Measurements from ENCODE around the gene LDB3.

LDB3 gene

GRCh38 chr10:86709396-86710185 is 41.3 kb downstream of the LDB3 start:
- Histone ChIP-seq H3K9ac (ENCODE audit: low read length in 5 of 5) (no peak overlapping the region), H3K27ac (ENCODE audit: low read depth, low read length) (no peak overlapping the region), H3K4me3 (ENCODE audit: low read depth in 1 of 5, low read length in 5 of 5) (no peak overlapping the region), H3K9me3 (ENCODE audit: control insufficient read depth in 5 of 5, low read length in 5 of 5) (no peaks in the 10 kb centered on the region), H3K4me1 (ENCODE audit: control insufficient read depth in 5 of 5, insufficient read depth in 5 of 5, low read length in 5 of 5) (peaks cover 0 to 16% (median 14%) of the 10 kb centered on the region in 5 donors), H3K36me3 (ENCODE audit: control insufficient read depth in 5 of 5, insufficient read depth in 5 of 5, low read length in 5 of 5) (no peaks in the 10 kb centered on the region), H3K27me3 (ENCODE audit: control insufficient read depth in 5 of 5, insufficient read depth in 4 of 5, low read length in 5 of 5) (peaks cover 0 to 12% (median 3%) of the 10 kb centered on the region in 5 donors)

- peaks cover 0 to 12% (median 6%) of the 10 kb centered on the region in 5 donors for H3K27me3 ChIP-seq (ENCODE audit: control insufficient read depth in 5 of 5, insufficient read depth in 4 of 5, low read length in 5 of 5)
- peaks cover 0 to 16% (median 14%) of the 10 kb centered on the region in 5 donors for H3K4me1 ChIP-seq (ENCODE audit: control insufficient read depth in 5 of 5, insufficient read depth in 5 of 5, low read length in 5 of 5)
- no peaks in the 10 kb centered on the region for H3K36me3 ChIP-seq (ENCODE audit: control insufficient read depth in 5 of 5, insufficient read depth in 5 of 5, low read length in 5 of 5)
- H3K9ac ChIP-seq (ENCODE audit: low read length in 5 of 5): peak overlapping the region; percentile 37 to 81 (median 69)
- H3K27ac ChIP-seq (ENCODE audit: low read depth, low read length): peak overlapping the region; percentile 70
- H3K4me3 ChIP-seq (ENCODE audit: low read depth in 1 of 5, low read length in 5 of 5): peak overlapping the region; percentile 58 to 75 (median 66)
- no peaks in the 10 kb centered on the region for H3K9me3 ChIP-seq (ENCODE audit: control insufficient read depth in 5 of 5, low read length in 5 of 5)
Observed at GRCh38 chr10:86710987-86711512, 42.7 kb downstream of the LDB3 start.

GRCh38 chr10:86711513-86712316 is 43.4 kb downstream of the LDB3 start:
- Histone ChIP-seq H3K27me3 (ENCODE audit: control insufficient read depth in 5 of 5, insufficient read depth in 4 of 5, low read length in 5 of 5) (peaks cover 0 to 7% (median 3%) of the 10 kb centered on the region in 5 donors), H3K4me3 (ENCODE audit: low read depth in 1 of 5, low read length in 5 of 5) (peak overlapping the region; percentile 58 to 75 (median 67)), H3K9me3 (ENCODE audit: control insufficient read depth in 5 of 5, low read length in 5 of 5) (no peaks in the 10 kb centered on the region), H3K36me3 (ENCODE audit: control insufficient read depth in 5 of 5, insufficient read depth in 5 of 5, low read length in 5 of 5) (no peaks in the 10 kb centered on the region), H3K4me1 (ENCODE audit: control insufficient read depth in 5 of 5, insufficient read depth in 5 of 5, low read length in 5 of 5) (peaks cover 0 to 16% (median 14%) of the 10 kb centered on the region in 5 donors), H3K9ac (ENCODE audit: low read length in 5 of 5) (peak overlapping the region; percentile 48 to 83 (median 77)), H3K27ac (ENCODE audit: low read depth, low read length) (peak overlapping the region; percentile 95)

DNA sequence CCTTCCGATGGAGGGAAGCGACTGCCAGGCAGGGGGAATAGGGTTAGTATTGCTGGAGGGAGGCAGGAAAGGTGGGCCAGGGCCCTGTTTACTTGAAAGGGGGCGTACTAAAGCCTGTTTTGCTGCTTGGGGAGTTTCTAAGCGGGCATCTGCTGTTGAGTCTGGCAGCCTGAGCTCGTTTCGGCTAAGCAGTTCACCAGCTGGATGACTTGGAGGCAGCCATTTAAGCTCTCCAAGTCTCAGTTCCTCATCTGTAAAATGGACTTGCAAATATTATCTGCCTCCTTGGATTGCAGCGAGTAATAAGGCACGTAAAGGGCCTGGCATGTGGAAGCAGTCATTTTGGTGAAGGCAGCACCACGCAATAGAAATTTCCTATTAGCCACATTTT is 44.0 kb downstream of the LDB3 start:
- Histone ChIP-seq H3K4me1 (ENCODE audit: control insufficient read depth in 5 of 5, insufficient read depth in 5 of 5, low read length in 5 of 5) (peaks cover 0 to 16% (median 14%) of the 10 kb centered on the region in 5 donors), H3K27ac (ENCODE audit: low read depth, low read length) (peak overlapping the region; percentile 95), H3K36me3 (ENCODE audit: control insufficient read depth in 5 of 5, insufficient read depth in 5 of 5, low read length in 5 of 5) (no peaks in the 10 kb centered on the region)

DNA sequence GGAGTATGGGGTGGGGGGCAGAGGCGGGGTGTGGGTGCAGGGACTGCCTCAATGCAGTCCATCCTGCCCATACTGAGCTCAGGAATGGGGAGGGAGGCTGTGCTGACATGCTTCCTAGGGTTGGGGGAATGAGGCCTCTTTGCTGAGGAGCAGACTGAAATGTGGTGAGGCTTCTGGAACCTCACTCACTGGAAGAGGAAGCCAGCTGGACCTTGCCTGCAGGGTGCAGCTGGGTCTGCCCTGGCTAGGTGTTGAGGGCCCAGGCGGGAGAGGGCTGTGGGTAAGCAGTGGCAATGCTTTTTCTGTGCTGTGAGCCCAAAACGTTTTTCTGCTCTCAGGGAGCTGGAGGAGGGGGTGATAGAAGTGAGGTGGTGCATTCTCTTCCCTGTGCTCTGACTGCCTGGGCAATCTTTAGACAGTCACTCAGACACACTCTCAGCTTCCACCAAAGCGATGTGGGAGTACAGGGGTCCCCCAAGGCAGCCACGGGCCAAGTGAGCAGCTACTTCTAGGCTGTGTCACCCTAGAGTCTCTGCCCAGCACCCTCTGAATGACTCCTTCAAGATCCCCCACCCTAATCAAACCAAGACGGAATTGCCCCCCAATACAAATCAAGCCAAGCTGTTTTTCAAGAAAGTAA is 47.0 kb downstream of the LDB3 start:
- Histone ChIP-seq H3K27me3 (ENCODE audit: control insufficient read depth in 5 of 5, insufficient read depth in 4 of 5, low read length in 5 of 5) (peaks cover 0 to 4% (median 0%) of the 10 kb centered on the region in 5 donors), H3K9ac (ENCODE audit: low read length in 5 of 5) (no peak overlapping the region), H3K36me3 (ENCODE audit: control insufficient read depth in 5 of 5, insufficient read depth in 5 of 5, low read length in 5 of 5) (no peaks in the 10 kb centered on the region), H3K4me1 (ENCODE audit: control insufficient read depth in 5 of 5, insufficient read depth in 5 of 5, low read length in 5 of 5) (peaks cover 0 to 16% (median 14%) of the 10 kb centered on the region in 5 donors), H3K27ac (ENCODE audit: low read depth, low read length) (no peak overlapping the region), H3K9me3 (ENCODE audit: control insufficient read depth in 5 of 5, low read length in 5 of 5) (no peaks in the 10 kb centered on the region), H3K4me3 (ENCODE audit: low read depth in 1 of 5, low read length in 5 of 5) (no peak overlapping the region)

More for the DNA sequence above, 44.0 kb downstream of the LDB3 start:
- no peaks in the 10 kb centered on the region for H3K9me3 ChIP-seq (ENCODE audit: control insufficient read depth in 5 of 5, low read length in 5 of 5)
- peaks cover 0 to 7% (median 3%) of the 10 kb centered on the region in 5 donors for H3K27me3 ChIP-seq (ENCODE audit: control insufficient read depth in 5 of 5, insufficient read depth in 4 of 5, low read length in 5 of 5)
- peak overlapping the region; percentile 48 to 83 (median 77) for H3K9ac ChIP-seq (ENCODE audit: low read length in 5 of 5)
- peak overlapping the region; percentile 58 to 75 (median 67) for H3K4me3 ChIP-seq (ENCODE audit: low read depth in 1 of 5, low read length in 5 of 5)

GRCh38 chr10:86715836-86716235 is 47.5 kb downstream of the LDB3 start:
- Histone ChIP-seq H3K27me3 (ENCODE audit: control insufficient read depth in 5 of 5, insufficient read depth in 4 of 5, low read length in 5 of 5) (peaks cover 0 to 4% (median 0%) of the 10 kb centered on the region in 5 donors), H3K27ac (ENCODE audit: low read depth, low read length) (no peak overlapping the region), H3K4me3 (ENCODE audit: low read depth in 1 of 5, low read length in 5 of 5) (no peak overlapping the region), H3K36me3 (ENCODE audit: control insufficient read depth in 5 of 5, insufficient read depth in 5 of 5, low read length in 5 of 5) (no peaks in the 10 kb centered on the region), H3K9ac (ENCODE audit: low read length in 5 of 5) (no peak overlapping the region), H3K9me3 (ENCODE audit: control insufficient read depth in 5 of 5, low read length in 5 of 5) (no peaks in the 10 kb centered on the region), H3K4me1 (ENCODE audit: control insufficient read depth in 5 of 5, insufficient read depth in 5 of 5, low read length in 5 of 5) (peaks cover 0 to 11% (median 10%) of the 10 kb centered on the region in 5 donors)

DNA sequence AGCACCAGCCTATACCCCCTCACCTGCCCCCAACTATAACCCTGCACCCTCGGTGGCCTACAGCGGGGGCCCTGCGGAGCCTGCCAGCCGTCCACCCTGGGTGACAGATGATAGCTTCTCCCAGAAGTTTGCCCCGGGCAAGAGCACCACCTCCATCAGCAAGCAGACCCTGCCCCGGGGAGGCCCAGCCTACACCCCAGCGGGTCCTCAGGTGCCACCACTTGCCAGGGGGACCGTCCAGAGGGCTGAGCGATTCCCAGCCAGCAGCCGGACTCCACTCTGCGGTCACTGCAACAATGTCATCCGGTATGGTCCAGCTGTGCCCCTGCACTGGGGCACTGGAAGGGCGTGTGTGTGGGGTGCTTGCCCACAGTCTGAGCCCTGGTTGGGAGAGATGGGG is 48.2 kb downstream of the LDB3 start:
- Histone ChIP-seq H3K9ac (ENCODE audit: low read length in 5 of 5) (no peak overlapping the region), H3K36me3 (ENCODE audit: control insufficient read depth in 5 of 5, insufficient read depth in 5 of 5, low read length in 5 of 5) (no peaks in the 10 kb centered on the region), H3K27ac (ENCODE audit: low read depth, low read length) (no peak overlapping the region), H3K4me1 (ENCODE audit: control insufficient read depth in 5 of 5, insufficient read depth in 5 of 5, low read length in 5 of 5) (peaks cover 0 to 9% (median 8%) of the 10 kb centered on the region in 5 donors), H3K9me3 (ENCODE audit: control insufficient read depth in 5 of 5, low read length in 5 of 5) (no peaks in the 10 kb centered on the region), H3K4me3 (ENCODE audit: low read depth in 1 of 5, low read length in 5 of 5) (no peak overlapping the region), H3K27me3 (ENCODE audit: control insufficient read depth in 5 of 5, insufficient read depth in 4 of 5, low read length in 5 of 5) (peaks cover 0 to 4% (median 0%) of the 10 kb centered on the region in 5 donors)

DNA sequence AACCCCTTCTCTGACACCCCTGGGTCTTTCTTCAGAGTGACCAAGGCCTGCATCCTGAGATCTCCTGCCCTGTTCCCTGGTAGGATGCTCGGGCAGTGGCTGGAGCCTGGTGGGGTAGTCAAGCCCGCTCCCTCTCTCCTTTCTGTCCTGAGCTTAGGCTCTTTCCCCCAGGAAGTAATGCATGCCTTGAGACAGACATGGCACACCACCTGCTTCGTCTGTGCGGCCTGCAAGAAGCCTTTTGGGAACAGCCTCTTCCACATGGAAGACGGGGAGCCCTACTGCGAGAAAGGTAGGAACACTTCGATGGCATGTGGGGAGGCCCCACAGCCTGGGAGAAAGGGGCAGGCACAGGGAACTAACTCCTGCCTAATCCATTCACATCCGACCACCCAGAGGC is 50.2 kb downstream of the LDB3 start:
- Histone ChIP-seq H3K9me3 (ENCODE audit: control insufficient read depth in 5 of 5, low read length in 5 of 5) (no peaks in the 10 kb centered on the region), H3K36me3 (ENCODE audit: control insufficient read depth in 5 of 5, insufficient read depth in 5 of 5, low read length in 5 of 5) (no peaks in the 10 kb centered on the region), H3K9ac (ENCODE audit: low read length in 5 of 5) (no peak overlapping the region), H3K4me1 (ENCODE audit: control insufficient read depth in 5 of 5, insufficient read depth in 5 of 5, low read length in 5 of 5) (no peaks in the 10 kb centered on the region), H3K4me3 (ENCODE audit: low read depth in 1 of 5, low read length in 5 of 5) (no peak overlapping the region), H3K27me3 (ENCODE audit: control insufficient read depth in 5 of 5, insufficient read depth in 4 of 5, low read length in 5 of 5) (peaks cover 0 to 8% (median 0%) of the 10 kb centered on the region in 5 donors), H3K27ac (ENCODE audit: low read depth, low read length) (no peak overlapping the region)

- H3K27me3 ChIP-seq (ENCODE audit: control insufficient read depth in 5 of 5, insufficient read depth in 4 of 5, low read length in 5 of 5): peaks cover 0 to 9% (median 0%) of the 10 kb centered on the region in 5 donors
- H3K36me3 ChIP-seq (ENCODE audit: control insufficient read depth in 5 of 5, insufficient read depth in 5 of 5, low read length in 5 of 5): no peaks in the 10 kb centered on the region
- H3K4me3 ChIP-seq (ENCODE audit: low read depth in 1 of 5, low read length in 5 of 5): no peak overlapping the region
- H3K9me3 ChIP-seq (ENCODE audit: control insufficient read depth in 5 of 5, low read length in 5 of 5): no peaks in the 10 kb centered on the region
- H3K9ac ChIP-seq (ENCODE audit: low read length in 5 of 5): no peak overlapping the region
- H3K27ac ChIP-seq (ENCODE audit: low read depth, low read length): no peak overlapping the region
- H3K4me1 ChIP-seq (ENCODE audit: control insufficient read depth in 5 of 5, insufficient read depth in 5 of 5, low read length in 5 of 5): no peaks in the 10 kb centered on the region
Observed at GRCh38 chr10:86721232-86721631, 52.9 kb downstream of the LDB3 start.

Measured in subcutaneous abdominal adipose tissue (tissue), 5 donors.